Left hindlimb (tissue), 1 donor: ENCODE results near the gene SLC38A2.

Source experiments
- DNase-seq: peaks from one replicate; pipeline ENCODE4 v3.0.0-alpha.2; 2018

The SLC38A2 gene

DNA sequence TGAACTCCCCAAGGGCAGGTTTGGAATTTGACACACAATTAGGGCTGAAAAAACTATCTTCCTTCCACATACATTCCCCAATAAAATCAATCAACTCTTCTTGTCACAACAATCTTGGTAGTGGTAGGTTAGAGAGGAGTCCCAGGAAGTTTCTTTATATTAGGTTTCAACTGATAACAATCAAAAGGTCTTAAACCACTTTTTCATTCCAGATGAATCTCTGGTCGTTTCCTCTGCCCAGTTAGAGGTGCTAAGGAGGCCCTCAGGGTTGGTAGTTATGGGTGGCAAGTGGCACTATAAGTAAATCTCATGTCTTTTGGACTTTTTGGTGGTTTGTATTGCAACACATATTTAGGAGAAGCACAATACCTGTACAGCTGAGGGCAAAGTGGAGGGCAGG lies 1.7 kb upstream of the SLC38A2 start:
- no peak for DNase-seq

DNA sequence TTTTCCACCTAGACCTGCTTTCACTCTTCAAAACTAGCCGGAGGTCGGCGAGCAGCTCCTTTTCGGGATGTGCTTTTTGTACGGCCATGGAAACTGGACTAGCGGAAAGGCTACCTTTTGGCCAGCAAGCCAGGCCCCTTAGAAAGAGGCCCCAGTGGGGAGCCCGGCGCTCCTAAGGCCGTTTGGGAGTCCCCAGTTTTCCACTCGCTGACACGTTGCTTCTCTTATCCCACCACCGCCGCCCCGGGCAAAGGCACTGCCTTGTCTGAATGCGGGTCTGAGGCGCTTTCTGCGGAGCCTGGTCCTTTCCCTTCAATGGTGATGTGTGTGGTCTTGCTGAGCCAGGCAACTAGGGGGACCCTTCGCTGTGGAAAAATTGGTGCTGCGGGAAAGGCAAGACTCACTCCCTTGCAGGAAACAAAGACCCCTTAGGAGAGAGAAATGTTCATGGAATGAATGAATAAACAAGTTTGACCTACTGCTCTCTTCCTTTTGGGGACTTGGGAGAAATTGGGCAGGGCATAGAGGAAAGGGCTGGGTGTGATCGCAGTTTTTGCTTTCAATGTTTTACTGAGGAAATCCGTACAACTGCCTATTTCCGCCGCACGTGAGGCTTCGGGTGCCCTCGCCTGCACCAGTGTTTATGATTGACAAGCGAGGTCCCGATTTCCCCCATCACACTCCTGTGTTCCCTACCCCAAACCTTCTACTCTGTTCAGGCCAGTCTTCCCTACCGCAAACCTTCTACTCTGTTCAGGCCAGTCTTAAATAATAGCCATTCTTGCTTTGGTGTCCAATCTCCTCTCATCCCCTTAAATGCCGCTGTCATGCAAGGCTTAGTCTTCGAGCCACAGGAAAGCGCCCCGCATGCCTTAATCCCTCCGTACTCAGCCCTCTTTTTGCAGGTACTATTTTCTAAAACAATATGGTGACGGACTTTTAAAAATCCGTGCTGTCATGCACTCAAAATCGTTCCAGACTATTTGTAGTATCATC lies 1.0 kb upstream of the SLC38A2 start:
- DNase-seq, result peak; percentile 71

DNA sequence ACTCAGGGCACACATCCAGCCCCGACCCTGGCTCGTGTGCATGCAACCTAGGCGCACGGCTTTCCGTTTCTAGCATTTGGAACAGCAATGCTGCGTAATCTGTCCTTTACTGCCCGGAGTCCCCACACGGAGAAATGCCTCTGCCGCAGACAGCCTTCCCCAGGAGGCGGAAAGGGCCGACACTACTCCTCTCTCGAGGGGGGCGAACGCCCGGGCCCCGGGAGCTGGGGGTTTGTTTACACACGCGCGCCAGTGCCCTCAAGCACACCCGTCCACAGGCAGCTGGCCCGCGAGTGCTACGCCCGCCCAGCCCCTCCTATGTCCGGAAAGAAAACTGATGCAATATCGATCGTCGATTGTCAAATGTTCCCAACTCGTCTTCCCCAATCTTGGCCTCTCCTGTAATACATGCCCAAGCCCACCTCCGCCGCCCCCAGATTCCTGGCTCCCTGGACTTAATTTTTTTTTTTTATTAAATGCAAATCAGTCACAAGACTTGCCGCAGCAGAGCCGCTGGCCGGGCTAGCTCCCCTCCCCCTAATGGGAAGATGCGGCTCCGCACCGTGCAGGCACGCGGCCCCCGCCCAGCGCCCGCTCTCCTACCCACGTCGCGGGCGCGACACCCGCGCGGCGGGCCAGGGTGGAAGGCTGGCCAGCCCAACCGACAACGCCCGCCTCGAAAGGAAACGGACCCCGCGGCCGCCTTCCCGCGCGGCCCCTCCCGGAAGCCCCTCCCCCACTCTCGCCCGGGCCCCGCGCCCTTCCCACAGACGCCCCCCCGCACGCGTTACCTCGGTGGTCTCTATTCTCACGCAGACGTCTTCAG lies 642 bp downstream of the SLC38A2 start:
- peak; percentile 81 for DNase-seq

DNA sequence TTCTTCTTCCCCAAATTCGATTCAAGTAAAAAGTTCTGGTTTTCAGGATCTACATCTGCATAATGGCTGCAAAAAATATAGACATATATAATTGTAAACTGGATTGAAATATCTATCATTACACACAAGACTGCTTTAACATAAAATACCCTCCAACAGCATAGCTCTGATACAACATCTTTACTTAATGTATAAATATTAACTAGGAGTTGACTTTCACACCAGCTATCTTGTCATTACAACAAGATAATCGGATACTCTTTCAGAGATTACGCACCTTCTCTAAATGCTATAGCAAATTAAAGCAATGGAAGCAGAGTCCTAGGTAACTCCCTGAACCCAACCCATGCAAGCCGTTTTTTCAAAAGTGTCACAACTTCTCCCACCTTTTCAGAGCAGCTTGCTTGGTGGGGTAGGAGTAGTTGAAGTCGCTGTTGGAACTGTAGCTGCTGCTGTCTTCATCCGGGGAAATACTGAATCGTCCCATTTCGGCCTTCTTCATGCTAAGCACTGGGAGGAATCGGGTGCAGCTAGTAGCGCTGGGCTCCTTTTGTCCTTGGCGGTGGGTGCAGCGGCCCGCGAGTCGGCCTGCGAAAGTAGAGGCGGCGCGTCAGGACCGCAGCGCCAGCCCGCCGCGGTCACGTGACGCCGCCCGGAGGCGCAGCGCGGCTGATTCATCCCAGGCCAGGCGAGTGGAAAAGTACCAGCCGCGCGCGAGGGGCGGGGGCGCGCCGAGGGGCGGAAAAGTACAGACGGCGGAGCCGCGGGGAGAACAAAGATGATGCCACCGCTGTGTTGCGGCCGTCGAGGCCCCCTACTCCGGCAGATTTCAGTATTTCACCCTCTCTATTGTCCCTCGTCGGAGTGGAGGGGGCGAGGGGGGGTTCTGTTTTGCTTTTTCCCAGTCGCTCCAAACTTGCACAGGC lies 1.5 kb downstream of the SLC38A2 start:
- peak; percentile 92 for DNase-seq

DNA sequence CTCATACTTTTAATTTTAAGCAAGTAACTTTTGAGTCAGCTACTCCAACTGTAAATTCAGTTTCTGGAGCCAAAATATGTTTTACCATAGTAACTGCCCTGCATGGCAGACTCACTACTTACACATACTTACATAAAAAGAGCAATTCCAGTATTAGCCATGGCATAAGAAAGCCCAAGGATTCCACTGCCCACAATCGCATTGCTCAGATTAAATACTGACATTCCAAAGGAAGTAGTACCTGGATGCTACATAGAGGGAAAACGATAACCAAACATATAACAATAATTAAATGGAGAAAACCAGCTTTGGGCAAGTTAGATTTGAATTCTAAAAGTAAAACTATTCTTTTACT lies 2.2 kb downstream of the SLC38A2 start:
- no peak for DNase-seq

DNA sequence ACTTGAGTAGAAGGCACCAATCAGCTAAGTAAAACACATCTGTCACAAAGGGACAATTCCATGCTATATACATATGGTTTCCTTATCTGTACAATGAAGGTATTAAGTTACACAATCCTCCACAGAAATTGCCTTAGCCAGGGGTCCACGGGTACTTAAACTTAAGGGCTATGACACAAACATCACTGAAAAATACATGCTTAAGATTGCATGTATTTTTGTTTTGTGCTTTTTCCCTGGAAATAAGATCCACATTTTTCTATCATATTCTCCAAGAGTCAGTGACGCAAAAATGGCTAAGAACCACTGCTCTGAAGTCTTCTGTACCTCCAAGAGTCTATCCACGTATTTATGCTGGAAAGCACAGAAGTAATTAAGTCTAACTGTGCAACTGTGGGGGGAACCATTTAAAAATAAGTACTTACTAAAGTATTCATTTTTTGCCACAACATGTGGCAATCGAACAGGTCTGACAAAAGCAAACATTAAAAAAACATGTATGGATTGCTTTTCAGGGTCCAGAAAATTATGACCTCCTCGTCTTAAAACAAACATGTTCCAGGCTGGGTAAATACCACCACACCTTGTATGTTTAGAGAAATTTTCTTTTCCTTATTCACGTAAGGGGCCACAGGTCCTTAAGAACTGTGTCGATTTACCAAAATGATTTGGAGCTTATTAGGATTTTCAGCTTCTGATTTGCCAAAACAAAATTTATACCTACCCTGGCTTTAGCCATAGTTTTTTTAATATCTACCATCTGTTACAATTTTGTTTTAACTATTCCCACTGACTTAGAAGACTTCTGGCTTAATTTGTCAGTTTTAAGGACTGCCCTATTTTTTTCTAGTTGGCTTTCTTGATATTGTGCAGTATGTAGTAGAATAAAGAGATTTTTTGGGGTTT lies 2.8 kb downstream of the SLC38A2 start:
- DNase-seq, result no peak

DNA sequence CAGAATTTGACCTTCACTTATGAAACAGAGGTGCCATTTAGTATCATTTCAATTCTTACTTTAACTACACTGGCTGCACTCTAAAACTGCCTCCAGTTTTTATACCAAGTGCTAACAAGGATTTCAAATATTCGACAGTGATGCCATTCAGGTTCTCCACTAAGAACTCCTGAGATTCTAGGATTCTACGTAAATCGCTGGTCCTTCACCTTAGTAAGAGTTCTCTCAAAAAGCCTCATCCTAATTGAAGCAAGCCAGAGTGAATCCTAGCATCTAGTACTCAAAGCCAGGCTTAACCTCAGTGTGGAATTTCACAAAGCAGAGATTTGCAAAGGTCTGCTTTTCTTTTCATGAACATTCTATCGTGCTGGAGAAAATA lies 3.5 kb downstream of the SLC38A2 start:
- no peak for DNase-seq

DNA sequence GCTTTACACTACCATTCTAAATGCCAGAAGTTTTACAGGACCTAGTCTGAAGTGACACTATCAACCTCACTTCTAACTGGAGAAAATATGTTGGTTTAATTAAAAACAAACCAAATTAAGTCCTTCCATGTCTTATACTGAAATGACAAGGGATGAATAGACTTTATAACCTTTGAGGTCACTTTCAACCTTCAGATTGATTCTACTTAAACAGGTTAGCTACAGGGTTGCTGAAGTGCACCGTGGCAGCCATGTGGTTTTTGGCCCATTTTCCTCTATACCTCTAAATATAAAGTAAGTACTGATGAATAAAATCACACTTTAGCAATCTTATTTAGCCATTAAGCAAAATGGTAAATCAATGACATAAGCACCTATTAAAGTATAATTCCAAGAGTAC lies 3.9 kb downstream of the SLC38A2 start:
- DNase-seq, result no peak

DNA sequence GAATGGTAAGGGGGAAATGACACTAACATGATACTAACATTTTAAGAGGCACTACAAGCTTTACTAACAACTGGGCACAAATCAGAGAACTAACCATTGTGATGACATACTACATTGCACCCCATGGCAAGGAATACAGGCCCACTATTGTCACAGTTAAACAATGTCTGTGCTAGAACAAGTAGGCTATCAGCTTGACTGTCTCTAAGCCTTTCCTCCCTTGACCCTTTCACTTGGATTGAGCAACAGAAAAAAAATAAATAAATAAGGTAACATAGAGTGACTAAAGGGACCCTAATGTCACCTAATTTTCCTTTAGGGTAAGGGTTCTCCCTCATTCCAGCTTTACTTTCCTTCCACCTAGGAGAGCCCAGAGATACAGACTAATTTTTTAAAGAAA lies 4.4 kb downstream of the SLC38A2 start:
- DNase-seq, result no peak

DNA sequence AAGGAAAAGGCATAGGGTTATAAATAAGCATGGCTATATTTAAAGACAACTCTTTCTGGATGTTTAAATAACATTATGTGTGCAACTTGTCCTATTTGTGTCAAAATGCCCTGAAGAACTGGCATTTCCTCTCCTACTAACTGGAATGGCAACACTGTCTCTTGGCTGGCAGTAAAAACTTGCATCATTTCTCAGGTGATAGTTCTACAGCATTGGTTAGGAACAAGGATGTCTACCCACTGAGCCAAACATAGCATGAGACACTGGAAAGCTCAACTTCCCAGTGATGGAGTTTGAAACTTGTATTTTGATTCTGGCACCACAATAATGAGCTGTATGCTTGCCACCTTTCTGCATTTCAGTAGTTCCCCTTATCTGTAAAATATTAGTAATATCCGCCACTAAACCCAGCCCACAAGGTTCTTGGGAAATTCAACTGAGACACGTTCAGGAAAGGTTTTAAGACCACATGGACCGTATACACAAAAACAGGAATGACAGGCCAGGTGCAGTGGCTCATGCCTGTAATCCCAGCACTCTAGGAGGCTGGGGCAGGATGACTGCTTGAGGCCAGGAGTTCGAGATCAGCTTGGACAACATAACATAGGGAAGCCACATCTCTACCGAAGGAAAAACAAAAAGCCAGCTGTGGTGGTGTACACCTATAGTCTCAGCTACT lies 5.1 kb downstream of the SLC38A2 start:
- no peak for DNase-seq

DNA sequence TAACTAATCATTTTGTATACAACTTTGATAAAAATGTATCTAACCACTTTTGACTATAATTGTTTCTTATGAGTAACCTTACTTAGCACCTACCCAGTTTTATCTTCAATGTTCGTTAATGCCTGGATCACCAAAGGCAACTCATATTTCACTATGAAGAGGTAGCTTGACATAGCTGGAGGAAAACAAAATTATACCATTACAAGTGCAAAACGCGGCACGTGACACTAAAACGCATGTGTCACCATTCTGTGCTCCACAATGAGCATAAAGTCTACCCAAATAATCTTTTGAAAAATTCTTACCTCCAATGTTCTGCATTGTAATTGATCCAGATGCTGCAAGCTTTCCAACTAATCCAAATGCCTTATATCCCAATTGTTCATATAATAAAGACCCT lies 5.8 kb downstream of the SLC38A2 start:
- no peak for DNase-seq

DNA sequence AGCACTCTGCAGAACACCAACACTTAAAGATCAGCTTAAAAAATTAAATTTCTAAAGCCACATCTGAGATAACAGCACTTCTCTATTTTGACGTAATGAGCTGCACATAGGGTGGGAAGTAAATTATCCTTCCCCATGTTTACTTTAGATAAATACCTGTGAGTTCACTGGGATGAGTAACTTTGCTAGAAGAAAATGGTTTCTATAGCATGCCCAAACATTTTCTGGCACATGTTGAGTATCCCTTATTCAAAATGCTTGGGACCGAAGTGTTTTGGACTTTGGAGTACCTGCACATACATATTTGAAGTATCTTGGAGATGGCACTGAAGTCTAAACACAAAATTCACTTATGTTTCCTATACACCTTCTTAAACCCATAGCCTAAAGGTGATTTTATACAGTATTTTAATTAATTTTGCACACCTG lies 6.6 kb downstream of the SLC38A2 start:
- DNase-seq, result no peak

DNA sequence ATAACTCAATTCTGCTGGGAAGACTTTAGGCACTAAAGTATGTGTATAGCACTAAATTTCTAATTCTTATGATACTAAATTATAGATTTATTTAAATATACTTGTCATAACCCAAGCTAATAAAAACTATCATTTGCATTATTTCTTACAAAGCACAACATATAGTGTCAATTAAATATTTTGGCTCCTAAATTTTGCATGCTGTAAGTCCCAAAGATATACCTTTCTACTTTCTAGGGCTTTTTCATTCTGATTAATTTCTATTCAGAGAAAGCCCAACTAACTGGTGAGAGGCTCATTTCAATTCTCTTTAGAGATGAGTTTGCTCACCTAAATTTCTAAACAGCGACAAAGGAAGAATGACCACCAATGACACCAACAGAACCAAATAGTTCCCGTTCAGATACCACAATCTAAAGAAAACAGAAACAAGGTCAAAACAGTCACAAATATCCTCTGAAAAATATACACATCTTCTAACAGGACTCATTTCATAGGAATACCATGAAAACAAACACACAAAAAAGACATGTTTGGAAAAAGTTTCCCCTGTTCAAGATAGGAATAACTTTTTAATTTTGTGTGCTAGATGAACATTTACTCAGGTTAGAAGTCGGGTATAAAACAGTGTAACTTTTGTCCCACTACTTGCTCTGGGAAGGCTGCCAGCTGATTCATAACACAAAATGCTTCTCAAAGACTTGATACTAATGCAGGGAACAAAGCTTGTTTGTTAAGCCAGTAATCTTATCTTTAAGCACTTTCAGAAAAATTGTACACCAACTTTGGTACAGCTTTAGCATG lies 7.6 kb downstream of the SLC38A2 start:
- DNase-seq, result no peak

DNA sequence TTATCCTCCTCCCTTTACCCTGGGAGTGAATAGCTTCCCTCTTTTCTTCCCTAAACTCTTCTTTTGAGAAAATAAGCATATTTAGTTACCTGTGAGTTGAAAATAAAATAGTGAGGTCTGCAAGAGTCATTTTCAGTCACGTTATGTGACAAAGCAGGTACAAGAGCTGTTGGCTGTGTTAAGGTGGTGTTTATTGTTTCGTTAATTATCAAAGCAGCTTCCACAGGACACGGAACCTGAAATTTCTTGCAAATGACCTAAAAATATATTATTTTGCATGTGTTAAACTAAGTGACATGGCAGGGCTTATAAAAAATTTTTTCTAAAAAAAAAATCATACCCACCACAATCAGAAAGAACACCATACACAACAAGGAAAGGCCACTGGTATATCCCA lies 8.3 kb downstream of the SLC38A2 start:
- DNase-seq, result no peak

DNA sequence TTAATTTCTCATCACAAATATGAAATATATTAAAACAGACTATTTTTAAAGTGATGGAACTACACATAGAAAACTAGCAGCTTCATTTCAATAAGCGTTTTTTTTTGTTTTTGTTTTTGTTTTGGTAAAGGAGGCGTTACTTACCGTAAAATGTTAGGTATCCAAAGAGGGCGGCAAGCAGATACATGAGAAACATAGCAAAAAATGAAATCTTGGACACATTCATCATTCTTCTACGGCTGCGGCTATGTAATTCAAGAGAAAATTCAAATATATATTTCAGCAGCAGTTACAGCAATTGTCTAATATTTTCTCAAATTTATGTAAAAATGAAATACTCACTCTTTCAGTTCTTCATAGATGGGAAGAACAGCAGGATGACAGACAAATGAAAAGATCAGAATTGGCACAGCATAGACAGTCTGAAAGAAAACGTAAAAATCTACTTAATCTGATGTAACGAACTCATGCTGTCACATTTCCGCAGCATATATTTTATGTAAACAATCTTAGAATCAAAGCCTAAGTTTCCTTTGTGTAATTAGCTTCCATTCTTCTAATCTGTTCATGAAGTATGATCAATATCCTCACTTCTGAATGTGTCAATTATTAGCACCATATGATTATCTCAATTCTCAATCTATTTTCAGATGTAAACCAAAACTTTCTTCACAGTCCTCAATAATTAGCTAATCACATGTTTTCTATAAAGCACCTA lies 8.8 kb downstream of the SLC38A2 start:
- DNase-seq, result no peak

DNA sequence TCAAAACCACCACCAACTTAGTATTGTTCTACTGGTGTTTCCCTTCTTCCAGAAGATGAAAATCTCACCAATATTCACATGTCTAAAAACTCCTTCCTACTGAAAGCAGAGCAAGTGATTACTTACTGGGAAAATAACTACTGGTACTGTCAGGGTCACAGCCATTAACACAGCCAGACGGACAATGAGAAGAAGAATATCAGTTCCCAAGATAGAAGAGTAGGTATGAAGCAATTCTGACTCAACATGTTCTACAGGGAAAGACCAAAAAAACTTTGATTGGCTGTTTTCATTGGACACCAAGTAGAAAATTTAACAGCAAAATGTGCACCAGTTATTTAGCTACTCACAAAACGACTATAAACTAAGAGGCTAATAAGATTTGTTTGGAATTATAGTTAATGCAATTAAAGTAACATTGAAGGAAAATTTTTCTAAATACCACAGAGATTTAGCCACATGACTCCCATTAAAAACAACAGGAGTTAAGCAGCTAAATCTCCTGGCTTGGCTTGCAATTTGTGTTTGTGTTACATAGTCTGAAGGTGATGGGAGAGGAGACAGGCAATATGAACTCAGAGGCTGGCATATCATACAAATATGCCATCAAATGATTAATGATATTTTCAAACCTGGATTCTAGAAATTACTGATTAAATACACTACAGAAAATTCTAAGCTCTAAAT lies 9.5 kb downstream of the SLC38A2 start:
- DNase-seq, result no peak

DNA sequence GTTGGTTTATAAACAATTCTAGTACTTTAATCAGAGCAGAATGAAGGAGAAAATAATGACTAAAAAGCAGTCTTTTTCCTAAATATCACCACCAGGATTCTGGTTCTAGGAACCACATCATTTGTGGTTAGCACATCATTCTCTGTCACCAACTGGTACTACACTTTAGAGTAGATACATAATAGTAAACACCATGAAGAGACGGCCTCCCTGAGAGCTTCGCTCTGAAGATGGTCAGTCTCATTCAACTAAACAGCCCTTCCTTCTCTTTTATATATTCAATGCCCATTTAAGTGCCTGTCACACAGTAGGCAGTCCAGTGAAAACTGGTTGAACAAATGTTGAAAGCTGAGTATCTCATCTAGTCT lies 10.9 kb downstream of the SLC38A2 start:
- DNase-seq, result no peak

DNA sequence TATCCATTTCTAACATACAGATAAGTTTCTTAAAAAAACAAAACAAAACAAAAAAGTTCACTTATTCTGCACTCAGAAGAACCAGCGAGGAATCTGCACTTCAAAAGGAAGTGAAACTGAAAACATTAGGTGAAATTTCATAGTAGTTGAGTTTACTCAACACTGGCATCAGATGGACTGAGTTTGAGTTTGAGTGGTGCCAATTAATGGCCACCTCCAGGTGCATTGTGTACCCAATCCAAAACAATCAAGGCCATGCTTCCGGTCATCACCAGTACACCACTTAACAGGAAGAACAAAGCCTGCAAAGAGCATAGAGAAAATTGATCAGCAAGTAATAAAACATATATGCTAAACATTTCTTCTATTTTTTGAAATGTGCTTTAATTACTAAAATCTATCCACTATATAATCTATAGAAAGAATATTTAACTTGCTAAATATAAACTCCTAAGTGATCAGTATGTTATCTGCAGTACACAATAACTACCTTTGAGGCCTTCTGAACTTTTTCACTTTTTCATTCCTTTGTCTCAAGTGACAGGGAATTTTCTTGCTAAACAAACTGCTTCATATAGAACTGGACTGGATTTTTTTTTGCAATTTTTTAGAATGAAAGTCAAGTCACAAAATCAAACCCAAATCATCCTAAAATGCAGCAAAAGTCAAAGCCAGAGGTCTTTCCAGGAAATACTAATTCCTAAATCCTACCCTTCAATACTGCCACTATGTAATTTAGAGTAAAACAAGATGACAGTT lies 11.5 kb downstream of the SLC38A2 start:
- no peak for DNase-seq
